Measurements from ENCODE around the gene C10orf71.

DNA sequence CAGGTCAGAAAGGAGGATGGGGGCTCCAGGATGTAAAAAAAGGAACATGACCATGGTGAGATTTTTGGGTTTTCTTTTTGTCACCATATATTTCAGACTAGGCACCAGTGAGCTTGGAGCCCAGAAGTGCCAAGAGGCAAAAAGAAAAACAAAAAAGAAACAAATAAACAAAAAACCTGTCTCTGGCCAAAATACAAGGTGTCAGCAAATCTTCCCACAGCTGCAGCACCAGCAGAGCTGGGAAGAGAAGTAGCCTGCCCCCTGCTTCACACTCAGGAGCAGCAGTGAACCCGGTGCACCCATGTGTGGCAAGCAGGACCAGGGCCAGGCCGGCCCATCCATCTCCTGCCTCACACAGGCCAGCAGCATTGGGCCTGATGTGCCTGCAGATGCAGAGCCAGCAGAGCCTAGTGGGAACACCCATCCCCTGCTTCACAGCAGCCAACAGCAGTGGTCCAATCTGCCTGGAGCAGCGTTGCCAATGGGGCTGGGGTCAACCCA lies 34.7 kb upstream of the C10orf71 start:
- TF ChIP-seq, protein P1, sequence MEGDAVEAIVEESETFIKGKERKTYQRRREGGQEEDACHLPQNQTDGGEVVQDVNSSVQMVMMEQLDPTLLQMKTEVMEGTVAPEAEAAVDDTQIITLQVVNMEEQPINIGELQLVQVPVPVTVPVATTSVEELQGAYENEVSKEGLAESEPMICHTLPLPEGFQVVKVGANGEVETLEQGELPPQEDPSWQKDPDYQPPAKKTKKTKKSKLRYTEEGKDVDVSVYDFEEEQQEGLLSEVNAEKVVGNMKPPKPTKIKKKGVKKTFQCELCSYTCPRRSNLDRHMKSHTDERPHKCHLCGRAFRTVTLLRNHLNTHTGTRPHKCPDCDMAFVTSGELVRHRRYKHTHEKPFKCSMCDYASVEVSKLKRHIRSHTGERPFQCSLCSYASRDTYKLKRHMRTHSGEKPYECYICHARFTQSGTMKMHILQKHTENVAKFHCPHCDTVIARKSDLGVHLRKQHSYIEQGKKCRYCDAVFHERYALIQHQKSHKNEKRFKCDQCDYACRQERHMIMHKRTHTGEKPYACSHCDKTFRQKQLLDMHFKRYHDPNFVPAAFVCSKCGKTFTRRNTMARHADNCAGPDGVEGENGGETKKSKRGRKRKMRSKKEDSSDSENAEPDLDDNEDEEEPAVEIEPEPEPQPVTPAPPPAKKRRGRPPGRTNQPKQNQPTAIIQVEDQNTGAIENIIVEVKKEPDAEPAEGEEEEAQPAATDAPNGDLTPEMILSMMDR (IDR thresholded peaks at IDR 0.05; ENCODE audit: low read length) = no peak
- TF ChIP-seq EZH2phosphoT487 (IDR thresholded peaks at IDR 0.05; ENCODE audit: low read length) = no peak
